Left ventricle myocardium inferior (tissue), 1 donor: Measurements from ENCODE around the gene UBLCP1. TPM values are rescaled to one million over a fixed set of nuclear protein-coding genes. Genes with fewer than 3 reads are reported as not detected.

ENCODE experiments used
- DNase-seq: peaks from one replicate; pipeline ENCODE4 v3.0.0-alpha.2; 2020
- H3K27ac ChIP-seq: fragments of 200-600 bp; replicated peaks from 2 replicates; pipeline ENCODE4 v1.8.0; 2021
- H3K27me3 ChIP-seq: fragments of 200-600 bp; 2 replicates; pipeline ENCODE4 v1.8.0; 2021; ENCODE audit warnings: low read depth
- H3K36me3 ChIP-seq: fragments of 200-600 bp; 2 replicates; pipeline ENCODE4 v1.8.0; 2021
- H3K4me1 ChIP-seq: fragments of 200-600 bp; 2 replicates; pipeline ENCODE4 v1.8.0; 2021
- H3K4me3 ChIP-seq: fragments of 200-600 bp; 2 replicates; pipeline ENCODE4 v1.8.0; 2021; ENCODE audit warnings: mild to moderate bottlenecking, moderate library complexity
- H3K9me3 ChIP-seq: fragments of 200-600 bp; replicated peaks from 2 replicates; pipeline ENCODE4 v1.8.0; 2021
- CTCF ChIP-seq: fragments of 200-600 bp; IDR thresholded peaks from 2 replicates; pipeline ENCODE4 v1.8.0; 2021; ENCODE audit warnings: antibody characterized with exemption, mild to moderate bottlenecking, borderline replicate concordance
- intact Hi-C: fragments of 100-400 bp; cut with micrococcal nuclease; formaldehyde crosslinking; loops from one replicate; pipeline ENCODE4 v1.11.0; 2022
- total RNA-seq: library from RNA; stranded (reverse); fragmentation: NEBNext Ultra II Directional; extraction: Animal tissue kit (Norgen Biotek cat#: 25700); gene quantifications from one replicate; pipeline ENCODE4 v1.2.1, GENCODE V29; 2021
- donor health status: DM: no; HTN: yes; CAD: no; lungs with severe emphysema.

Gene UBLCP1
- total RNA-seq, 1 donor from 2014 or later: 15.9 TPM

- intact Hi-C loops: no loop called here
- H3K36me3 ChIP-seq: no peaks in the 10 kb centered on the region
- H3K27me3 ChIP-seq: peaks cover 11% of the 10 kb centered on the region
- H3K27ac ChIP-seq: peak overlapping the region; percentile 62
- H3K4me1 ChIP-seq: peaks cover 10% of the 10 kb centered on the region
- peak; percentile 86 for TF ChIP-seq CTCF
- H3K9me3 ChIP-seq: no peaks in the 10 kb centered on the region
- DNase-seq: peak; percentile 72
- peak overlapping the region; percentile 64 for H3K4me3 ChIP-seq
Measured at GRCh38 chr5:159331093-159331973, 68.2 kb downstream of the UBLCP1 start.

GRCh38 chr5:159332800-159333544 lies 69.9 kb downstream of the UBLCP1 start:
- DNase-seq: no peak
- Histone ChIP-seq H3K9me3 (no peaks in the 10 kb centered on the region), H3K4me3 (no peak overlapping the region), H3K36me3 (no peaks in the 10 kb centered on the region), H3K4me1 (peaks cover 10% of the 10 kb centered on the region), H3K27ac (no peak overlapping the region), H3K27me3 (peaks cover 10% of the 10 kb centered on the region)
- intact Hi-C loops: no loop called here
- no peak for TF ChIP-seq CTCF

GRCh38 chr5:159333545-159333925 lies 70.4 kb downstream of the UBLCP1 start:
- no peak overlapping the region for H3K4me3 ChIP-seq
- no peak for DNase-seq
- no peak overlapping the region for H3K27ac ChIP-seq
- peaks cover 10% of the 10 kb centered on the region for H3K4me1 ChIP-seq
- intact Hi-C loops: no loop called here
- TF ChIP-seq CTCF: no peak
- peaks cover 4% of the 10 kb centered on the region for H3K27me3 ChIP-seq
- no peaks in the 10 kb centered on the region for H3K36me3 ChIP-seq
- no peaks in the 10 kb centered on the region for H3K9me3 ChIP-seq

Other genes starting within 250 kb of the UBLCP1 start
- gene EBF1, start 163.4 kb upstream of the UBLCP1 start, total RNA-seq: 10.4 TPM
- gene RNF145, start 53.7 kb upstream of the UBLCP1 start, total RNA-seq: 18.0 TPM
- not detected for gene IL12B, start 67.2 kb downstream of the UBLCP1 start, total RNA-seq